Measurements from ENCODE around the gene KIF26A.

DNA sequence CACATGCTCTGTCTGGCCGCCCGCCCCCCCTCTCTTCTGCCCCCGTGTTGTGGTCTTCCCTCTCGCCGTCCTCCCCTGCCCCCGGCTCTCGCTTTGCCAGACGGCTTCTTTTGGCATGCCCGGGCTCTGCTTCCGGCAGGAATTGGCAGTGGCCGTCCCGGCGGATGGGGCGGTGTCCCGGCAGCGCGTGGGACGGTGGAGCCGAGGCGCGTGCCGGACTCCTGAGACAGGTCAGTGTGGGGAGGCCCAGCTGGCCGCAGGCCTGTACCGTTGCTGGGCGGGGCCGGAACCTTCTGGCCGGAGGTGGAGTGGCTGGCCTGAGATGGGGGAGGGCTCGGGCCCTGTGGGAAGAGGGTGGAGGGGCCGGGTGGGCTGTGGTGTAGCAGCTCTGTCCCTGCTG, 17.1 kb downstream of the KIF26A start:
- TF ChIP-seq, protein P1, sequence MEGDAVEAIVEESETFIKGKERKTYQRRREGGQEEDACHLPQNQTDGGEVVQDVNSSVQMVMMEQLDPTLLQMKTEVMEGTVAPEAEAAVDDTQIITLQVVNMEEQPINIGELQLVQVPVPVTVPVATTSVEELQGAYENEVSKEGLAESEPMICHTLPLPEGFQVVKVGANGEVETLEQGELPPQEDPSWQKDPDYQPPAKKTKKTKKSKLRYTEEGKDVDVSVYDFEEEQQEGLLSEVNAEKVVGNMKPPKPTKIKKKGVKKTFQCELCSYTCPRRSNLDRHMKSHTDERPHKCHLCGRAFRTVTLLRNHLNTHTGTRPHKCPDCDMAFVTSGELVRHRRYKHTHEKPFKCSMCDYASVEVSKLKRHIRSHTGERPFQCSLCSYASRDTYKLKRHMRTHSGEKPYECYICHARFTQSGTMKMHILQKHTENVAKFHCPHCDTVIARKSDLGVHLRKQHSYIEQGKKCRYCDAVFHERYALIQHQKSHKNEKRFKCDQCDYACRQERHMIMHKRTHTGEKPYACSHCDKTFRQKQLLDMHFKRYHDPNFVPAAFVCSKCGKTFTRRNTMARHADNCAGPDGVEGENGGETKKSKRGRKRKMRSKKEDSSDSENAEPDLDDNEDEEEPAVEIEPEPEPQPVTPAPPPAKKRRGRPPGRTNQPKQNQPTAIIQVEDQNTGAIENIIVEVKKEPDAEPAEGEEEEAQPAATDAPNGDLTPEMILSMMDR (IDR thresholded peaks at IDR 0.05): no peak
- TF ChIP-seq EZH2 (IDR thresholded peaks at IDR 0.05; ENCODE audit: borderline replicate concordance, insufficient read depth, low read depth, low read length, poor library complexity, severe bottlenecking): no peak
